Psoas muscle (tissue), 8 donors: ENCODE measurements around the gene C17orf50. TPM values are rescaled to one million over a fixed set of nuclear protein-coding genes. Genes with fewer than 3 reads are reported as not detected.

ENCODE experiments used
- ATAC-seq, 4 donors: fragments of 200-7000 bp; cut with Tn5 transposase; one replicate each; pipeline ENCODE4 v1.9.1; 2020; ENCODE audit warnings: moderate library complexity in 3 of 4, mild to moderate bottlenecking in 2 of 4
- DNase-seq, 2 donors: peaks; one replicate each; pipeline ENCODE4 v3.0.0-alpha.2; 2020
- H3K27ac ChIP-seq: fragments of 200-600 bp; one replicate; pipeline ENCODE4 v1.8.0; 2022
- H3K27me3 ChIP-seq, 3 donors: fragments of 200-600 bp in 1 of 3; one replicate each; pipeline versions ENCODE4 v1.6.1 to v1.8.0; 2013 to 2022; ENCODE audit warnings: low read length in 2 of 3, mild to moderate bottlenecking in 2 of 3, moderate library complexity in 1 of 3; ENCODE audit not compliant: insufficient read depth in 3 of 3
- H3K36me3 ChIP-seq, 2 donors: fragments of 200-600 bp in 1 of 2; one replicate each; pipeline versions ENCODE4 v1.6.1 to v1.8.0; 2013 to 2022; ENCODE audit warnings: low read depth in 1 of 2, mild to moderate bottlenecking in 1 of 2, moderate library complexity in 1 of 2; ENCODE audit not compliant: insufficient read depth in 1 of 2
- H3K4me1 ChIP-seq: fragments of 200-600 bp; one replicate; pipeline ENCODE4 v1.8.0; 2022
- H3K4me3 ChIP-seq: fragments of 200-600 bp; one replicate; pipeline ENCODE4 v1.8.0; 2022; ENCODE audit warnings: mild to moderate bottlenecking
- H3K9me3 ChIP-seq: fragments of 200-600 bp; one replicate; pipeline ENCODE4 v1.8.0; 2022
- CTCF ChIP-seq: fragments of 200-600 bp; IDR thresholded peaks from one replicate; pipeline ENCODE4 v1.8.0; 2022; ENCODE audit warnings: antibody characterized with exemption
- WGBS, 3 donors: extraction: QIAGEN DNeasy Blood & Tissue Kit; methylation state at CpG; one replicate each; pipeline versions ENCODE4 v1.1.6 to v1.1.7; 2013; 5-methylcytosine and 5-hydroxymethylcytosine counted together
- intact Hi-C, 2 donors: fragments of 100-400 bp; cut with DNase I; formaldehyde crosslinking; loops; one replicate each; pipeline versions ENCODE4 v1.11.0 to v1.14.2; 2022
- polyA plus RNA-seq, 3 donors: library from polyadenylated mRNA; stranded (reverse); fragments of 200-250 nt; gene quantifications; one replicate each; pipeline ENCODE4 v1.2.3, GENCODE V29; 2013
- total RNA-seq, 4 donors: library from RNA; stranded (reverse); fragmentation: NEBNext Ultra II Directional in 2 of 4; extraction: Animal tissue kit (Norgen Biotek cat#: 25700) in 2 of 4; gene quantifications; one replicate each; pipeline versions ENCODE4 v1.2.1 to v1.2.4, GENCODE V29; 2021 to 2023
- donor health status: healthy with polysubstance abuse.
- donor health status: DM: no; HTN: no; CAD: no; lungs with moderate emphysema.
- donor health status: Bipolar disorder and iron deficiency.
- donor health status: healthy.
- donor health status: DM: yes; HTN: yes; CAD: no.
- donor health status: DM: no; HTN: no; CAD: no.
- donor health status: DM: no; HTN: no; CAD: no.
- donor health status: DM: yes; HTN: yes; CAD: no.

C17orf50 gene
- total and polyA plus RNA-seq, 7 donors: 0.08 TPM; not detected in 6

GRCh38 chr17:35747540-35748017 is 13.1 kb upstream of the C17orf50 start:
- 26 to 30% (median 28%) methylated on average over 12 of the region's 12 CpGs for WGBS, 3 donors
- Histone ChIP-seq H3K4me3 (no peak overlapping the region), H3K4me1 (no peaks in the 10 kb centered on the region), H3K27ac (no peak overlapping the region), H3K36me3 (no peaks in the 10 kb centered on the region), H3K9me3 (no peaks in the 10 kb centered on the region), H3K27me3 (peaks cover 0 to 16% (median 4%) of the 10 kb centered on the region in 3 donors)
- peak; percentile 94 for TF ChIP-seq CTCF
- ATAC-seq (peak; percentile 86 to 93 (median 89)), DNase-seq (peak; percentile 67 to 84)
- intact Hi-C loops: loop anchor here (1.0 to 10.0 kb wide), 3 partner anchors 134 to 433 kb away; no protein-coding TSS in a partner anchor

GRCh38 chr17:35748341-35748841 is 12.3 kb upstream of the C17orf50 start:
- no peak overlapping the region for H3K27ac ChIP-seq
- no peak for TF ChIP-seq CTCF
- H3K36me3 ChIP-seq: no peaks in the 10 kb centered on the region
- no peaks in the 10 kb centered on the region for H3K4me1 ChIP-seq
- intact Hi-C loops: loop anchor here (2.0 to 10.0 kb wide), 2 partner anchors 136 to 434 kb away; no protein-coding TSS in a partner anchor
- WGBS, 3 donors: 18 to 31% (median 22%) methylated on average over 4 of the region's 4 CpGs
- no peaks in the 10 kb centered on the region for H3K9me3 ChIP-seq
- H3K4me3 ChIP-seq: no peak overlapping the region
- ATAC-seq (peak; percentile 21 to 52 (median 34)), DNase-seq (peak in 1 of 2 donors; percentile 61)
- peaks cover 0 to 16% (median 4%) of the 10 kb centered on the region in 3 donors for H3K27me3 ChIP-seq

GRCh38 chr17:35748979-35749378 is 11.7 kb upstream of the C17orf50 start:
- no peaks in the 10 kb centered on the region for H3K9me3 ChIP-seq
- WGBS, 3 donors: 69 to 73% (median 70%) methylated on average over 6 of the region's 6 CpGs
- H3K27ac ChIP-seq: no peak overlapping the region
- H3K4me1 ChIP-seq: no peaks in the 10 kb centered on the region
- DNase-seq (no peak), ATAC-seq (no peak)
- H3K4me3 ChIP-seq: no peak overlapping the region
- intact Hi-C loops: loop anchor here (2.0 to 10.0 kb wide), 2 partner anchors 136 to 434 kb away; no protein-coding TSS in a partner anchor
- TF ChIP-seq CTCF: no peak
- no peaks in the 10 kb centered on the region for H3K36me3 ChIP-seq
- peaks cover 0 to 13% (median 4%) of the 10 kb centered on the region in 3 donors for H3K27me3 ChIP-seq

GRCh38 chr17:35749560-35750412 is 10.9 kb upstream of the C17orf50 start:
- intact Hi-C loops: loop anchor here (2.0 to 10.0 kb wide), 2 partner anchors 137 to 435 kb away; no protein-coding TSS in a partner anchor
- H3K4me3 ChIP-seq: no peak overlapping the region
- whole genome bisulfite sequencing, 3 donors: 10 to 16% (median 13%) methylated on average over 25 to 35 of the region's 35 CpGs
- peaks cover 0 to 13% (median 4%) of the 10 kb centered on the region in 3 donors for H3K27me3 ChIP-seq
- H3K9me3 ChIP-seq: no peaks in the 10 kb centered on the region
- DNase-seq: no peak
- no peak overlapping the region for H3K27ac ChIP-seq
- no peaks in the 10 kb centered on the region for H3K36me3 ChIP-seq
- no peak for ATAC-seq
- H3K4me1 ChIP-seq: no peaks in the 10 kb centered on the region
- TF ChIP-seq CTCF: no peak
